K562 (cell line): ENCODE measurements around the gene UBASH3A. TPM values are rescaled to one million over a fixed set of nuclear protein-coding genes. Genes with fewer than 3 reads are reported as not detected.

Source experiments
- ATAC-seq: fragments of 200-7000 bp; cut with Tn5 transposase; 3 replicates; pipeline ENCODE4 v1.9.1; 2020; ENCODE audit warnings: moderate library complexity
- BruUV-seq: library from RNA; stranded (reverse); fragments of 400-500 nt; replicated peaks from 2 replicates; lab custom pipeline; 2021; lab: Mats Ljungman, UMichigan
- CTCF ChIA-PET: fragments of 300-600 bp; formaldehyde crosslinking; extraction: SDS; loops from one replicate; lab custom pipeline; 2021; ENCODE audit warnings: low intra/inter-chr PET ratio; lab: Yijun Ruan, JAX
- POLR2A ChIA-PET: fragments of 300-600, 350-650 bp; sonication (Branson Sonifier 250); formaldehyde crosslinking; extraction: SDS; loops from one replicate; lab custom pipeline; 2021; ENCODE audit warnings: antibody characterized with exemption, inconsistent platforms; lab: Yijun Ruan, JAX
- DNase-seq, 4 experiments: peaks; one replicate each; pipeline versions ENCODE4 v3.0.0 to v3.0.0-alpha.2; 2011 to 2018; ENCODE audit warnings: low spot score in 3 of 4, mixed read lengths in 3 of 4; ENCODE audit errors: extremely low read depth in 1 of 4
- FAIRE-seq: peaks from 2 replicates; lab custom pipeline; 2011; peaks lifted over from hg19 to GRCh38; lab: Jason Lieb, UNC
- H2AFZ ChIP-seq: 2 replicates; pipeline ENCODE4 v1.6.0; 2011; ENCODE audit warnings: low read depth, low read length, control low read depth, inconsistent platforms
- H3K27ac ChIP-seq: fragments of 200-600 bp; 3 replicates; pipeline ENCODE4 v1.8.0; 2011; ENCODE audit warnings: low read depth, mild to moderate bottlenecking, control low read depth, inconsistent platforms, low read length, moderate library complexity, mixed read lengths; ENCODE audit errors: extremely low read depth
- H3K27me3 ChIP-seq, 2 experiments: fragments of 300-600 bp in 1 of 2; 2 replicates in 1 of 2; 3 replicates in 1 of 2; pipeline versions ENCODE4 v1.6.0 to v1.8.0; 2011; ENCODE audit warnings: inconsistent platforms in 2 of 2, low read length in 2 of 2, mild to moderate bottlenecking in 1 of 2, mixed read lengths in 1 of 2, moderate library complexity in 1 of 2; ENCODE audit not compliant: control insufficient read depth in 2 of 2, insufficient read depth in 2 of 2
- H3K36me3 ChIP-seq: fragments of 300-600 bp; 3 replicates; pipeline ENCODE4 v1.8.0; 2011; ENCODE audit warnings: mild to moderate bottlenecking, low read length, inconsistent platforms; ENCODE audit not compliant: control insufficient read depth, insufficient read depth
- H3K4me1 ChIP-seq, 2 experiments: fragments of 200-600 bp in 1 of 2; replicated peaks in 1 of 2; 2 replicates in 1 of 2; 3 replicates in 1 of 2; pipeline versions ENCODE4 v1.5.1 to v1.8.0; 2011; ENCODE audit warnings: inconsistent platforms in 2 of 2, low read length in 2 of 2, mild to moderate bottlenecking in 1 of 2, mixed read lengths in 1 of 2, moderate library complexity in 1 of 2; ENCODE audit not compliant: control insufficient read depth in 2 of 2, insufficient read depth in 2 of 2
- H3K4me2 ChIP-seq: 2 replicates; pipeline ENCODE4 v1.6.1; 2011; ENCODE audit warnings: low read length, control low read depth, inconsistent platforms, mixed read lengths; ENCODE audit not compliant: insufficient read depth
- H3K4me3 ChIP-seq: fragments of 200-600 bp; sonication (generic), shearing (Covaris generic); 2 replicates; pipeline ENCODE4 v1.5.1; 2016; ENCODE audit warnings: control low read depth, inconsistent platforms
- H3K79me2 ChIP-seq: fragments of 200-600 bp; 3 replicates; pipeline ENCODE4 v1.8.0; 2011; ENCODE audit warnings: low read length, inconsistent platforms; ENCODE audit not compliant: control insufficient read depth, insufficient read depth
- H3K9ac ChIP-seq, 2 experiments: 2 replicates each; pipeline versions ENCODE4 v1.6.0 to v1.6.1; 2011; ENCODE audit warnings: low read depth in 2 of 2, low read length in 2 of 2, control low read depth in 1 of 2, inconsistent platforms in 1 of 2, mild to moderate bottlenecking in 1 of 2, mixed read lengths in 1 of 2; ENCODE audit not compliant: insufficient read depth in 1 of 2
- H3K9me1 ChIP-seq: one replicate; pipeline ENCODE4 v1.6.0; 2011; ENCODE audit warnings: inconsistent platforms, mild to moderate bottlenecking, low read length, moderate library complexity; ENCODE audit not compliant: control insufficient read depth, insufficient read depth
- H3K9me3 ChIP-seq: replicated peaks from 2 replicates; pipeline ENCODE4 v1.5.1; 2011; ENCODE audit warnings: low read depth, low read length, inconsistent platforms; ENCODE audit not compliant: control insufficient read depth, insufficient read depth
- H4K20me1 ChIP-seq: replicated peaks from 2 replicates; pipeline ENCODE4 v1.6.1; 2011; ENCODE audit warnings: low read length, inconsistent platforms, mixed read lengths; ENCODE audit not compliant: control insufficient read depth, insufficient read depth
- FOXA3 ChIP-seq, 2 experiments: fragments of 450-650 bp in 1 of 2; sonication (generic) in 1 of 2; formaldehyde crosslinking; IDR thresholded peaks in 1 of 2; conservative IDR thresholded peaks in 1 of 2; 2 replicates each; pipeline versions ENCODE4 v1.4.0 to v1.8.0; 2020 to 2022; ENCODE audit warnings: mild to moderate bottlenecking in 2 of 2, missing genetic modification reagents in 1 of 2
- HDAC2 ChIP-seq: fragments of 450-650 bp; IDR thresholded peaks from 2 replicates; pipeline ENCODE4 v1.6.1; 2016; ENCODE audit warnings: mild to moderate bottlenecking
- HMG20B ChIP-seq: fragments of 250-450 bp; sonication (Bioruptor Pico); IDR thresholded peaks from 2 replicates; pipeline ENCODE4 v1.5.0; 2021; ENCODE audit warnings: mild to moderate bottlenecking
- MCM7 ChIP-seq, 2 experiments: fragments of 450-650 bp; IDR thresholded peaks; 2 replicates each; pipeline ENCODE4 v1.6.1; 2016 to 2018
- NRF1 ChIP-seq, 2 experiments: fragments of 450-650 bp; IDR thresholded peaks in 1 of 2; conservative IDR thresholded peaks in 1 of 2; 2 replicates each; pipeline ENCODE4 v1.6.1; 2014; ENCODE audit warnings: mild to moderate bottlenecking in 2 of 2
- TEAD1 ChIP-seq, 2 experiments: fragments of 450-650 bp in 1 of 2; sonication (generic) in 1 of 2; formaldehyde crosslinking; IDR thresholded peaks; 2 replicates each; pipeline versions ENCODE4 v1.4.0 to v1.8.0; 2020 to 2022; ENCODE audit warnings: mild to moderate bottlenecking in 2 of 2, missing genetic modification reagents in 1 of 2
- U2AF1 ChIP-seq: fragments of 200-400 bp; formaldehyde crosslinking; optimal IDR thresholded peaks from 2 replicates; pipeline ENCODE3; 2017; ENCODE audit warnings: mild to moderate bottlenecking, low read depth, low read length, moderate library complexity
- ZNF143 ChIP-seq: sonication (generic); formaldehyde crosslinking; IDR thresholded peaks from 2 replicates; pipeline ENCODE4 v1.9.0; 2022; ENCODE audit warnings: mild to moderate bottlenecking, missing genetic modification reagents
- ZNF212 ChIP-seq: fragments of 450-650 bp; formaldehyde crosslinking; IDR thresholded peaks from 2 replicates; pipeline ENCODE4 v1.4.0; 2020; ENCODE audit warnings: mild to moderate bottlenecking
- WGBS: fragments of 100-300 bp; shearing (Covaris generic); methylation state at CpG from one replicate; pipeline ENCODE4 v1.1.6; 2016; ENCODE audit warnings: low coverage, mixed read lengths; ENCODE audit not compliant: insufficient coverage; ENCODE audit errors: missing lambda C conversion rate; 5-methylcytosine and 5-hydroxymethylcytosine counted together
- in situ Hi-C: fragments of 300-500 bp; cut with MboI; formaldehyde crosslinking; loops from 4 replicates; pipeline ENCODE4 v1.15.0; 2018; ENCODE audit warnings: inconsistent platforms, mixed read lengths
- intact Hi-C: fragments of 100-400 bp; cut with micrococcal nuclease; formaldehyde crosslinking; loops from 2 replicates; pipeline ENCODE4 v1.14.2; 2022
- polyA plus RNA-seq, 8 experiments: library from polyadenylated mRNA; depleted of rRNA in 4 of 8; stranded (reverse) in 5 of 8; unstranded in 3 of 8; fragments of >200 nt; fragmentation: Nextera tagmentation in 2 of 8; fragmentation: Illumina TruSeq in 1 of 8; extraction: Ambion mirVana in 2 of 8; extraction: Trizol in 1 of 8; gene quantifications; 2 replicates each; pipeline versions ENCODE4 v1.2.1 to v1.2.3, GENCODE V29; 2011 to 2014; ENCODE audit warnings: inconsistent platforms in 1 of 8, missing spikeins in 1 of 8
- total RNA-seq, 7 experiments: library from RNA; depleted of rRNA in 6 of 7; stranded (reverse); fragments of >200 nt in 6 of 7; fragmentation: Illumina TruSeq in 2 of 7; extraction: Trizol in 2 of 7; gene quantifications; 2 replicates each; pipeline versions ENCODE4 v1.2.1 to v1.2.3, GENCODE V29; 2011 to 2021; ENCODE audit warnings: low replicate concordance in 1 of 7
- TF ChIP-seq, protein P1 (sequence below): sonication (generic); formaldehyde crosslinking; IDR thresholded peaks from 2 replicates; pipeline ENCODE4 v1.8.0; 2022; ENCODE audit warnings: missing genetic modification reagents, mild to moderate bottlenecking, borderline replicate concordance
- TF ChIP-seq, protein P2 (sequence below): sonication (generic); formaldehyde crosslinking; IDR thresholded peaks from 2 replicates; pipeline ENCODE4 v1.8.1; 2023; ENCODE audit warnings: missing genetic modification reagents, mild to moderate bottlenecking, borderline replicate concordance
- TF ChIP-seq, protein P3 (sequence below): fragments of 450-650 bp; formaldehyde crosslinking; conservative IDR thresholded peaks from 2 replicates; pipeline ENCODE4 v1.4.0; 2022; ENCODE audit warnings: mild to moderate bottlenecking, missing genetic modification characterization
- TF ChIP-seq, protein P4 (sequence below): sonication (generic); formaldehyde crosslinking; IDR thresholded peaks from 2 replicates; pipeline ENCODE4 v1.8.0; 2022; ENCODE audit warnings: missing genetic modification reagents, mild to moderate bottlenecking, moderate library complexity, borderline replicate concordance

Gene UBASH3A
- total and polyA plus RNA-seq, 9 of the 15 experiments (the other 6 are each of a cell fraction or from before 2014, with no cell fraction given): 0.23 to 1.8 (median 1.1) TPM

DNA sequence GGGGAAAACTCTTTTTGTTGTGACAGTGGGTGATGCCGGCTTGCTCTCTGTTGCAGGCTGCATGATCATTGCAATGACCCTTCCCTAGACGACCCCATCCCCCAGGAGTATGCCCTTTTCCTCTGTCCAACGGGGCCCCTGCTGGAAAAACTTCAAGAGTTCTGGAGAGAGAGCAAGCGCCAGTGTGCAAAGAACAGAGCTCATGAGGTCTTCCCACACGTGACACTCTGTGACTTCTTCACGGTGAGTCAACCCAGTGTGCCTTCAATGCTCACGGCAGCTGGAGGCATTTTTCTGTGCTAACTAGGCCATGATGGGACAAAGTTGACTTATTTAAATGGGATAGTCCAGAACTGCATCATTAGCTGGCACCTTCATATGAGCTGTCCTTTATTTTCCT is 5.7 kb downstream of the UBASH3A start:
- in situ Hi-C loops: no loop called here
- Histone ChIP-seq H2AFZ (no peak overlapping the region), H3K4me3 (no peak overlapping the region), H3K4me1 (peaks cover 8 to 31% of the 10 kb centered on the region in 2 experiments; a peak in 4 of 5 replicates), H3K36me3 (peaks cover 4% of the 10 kb centered on the region; the same call in 2 of the 3 replicates), H3K79me2 (no peaks in the 10 kb centered on the region), H3K4me2 (no peak overlapping the region), H3K9me3 (no peaks in the 10 kb centered on the region), H3K9ac (no peak overlapping the region), H4K20me1 (no peaks in the 10 kb centered on the region; the same call in 1 of the 2 replicates), H3K27me3 (no peaks in the 10 kb centered on the region), H3K9me1 (peaks cover 3% of the 10 kb centered on the region), H3K27ac (no peak overlapping the region)
- FAIRE-seq (no peak), DNase-seq (no peak), ATAC-seq (no peak)
- POLR2A ChIA-PET: no interaction called here
- intact Hi-C loops: no loop called here
- no TSS peak for BruUV-seq
- WGBS: 53% methylated on average over 7 of the region's 7 CpGs
- CTCF ChIA-PET: no interaction called here
- TF ChIP-seq, protein P1, sequence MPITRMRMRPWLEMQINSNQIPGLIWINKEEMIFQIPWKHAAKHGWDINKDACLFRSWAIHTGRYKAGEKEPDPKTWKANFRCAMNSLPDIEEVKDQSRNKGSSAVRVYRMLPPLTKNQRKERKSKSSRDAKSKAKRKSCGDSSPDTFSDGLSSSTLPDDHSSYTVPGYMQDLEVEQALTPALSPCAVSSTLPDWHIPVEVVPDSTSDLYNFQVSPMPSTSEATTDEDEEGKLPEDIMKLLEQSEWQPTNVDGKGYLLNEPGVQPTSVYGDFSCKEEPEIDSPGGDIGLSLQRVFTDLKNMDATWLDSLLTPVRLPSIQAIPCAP (CRISPR knock-in tag): no peak
- TF ChIP-seq HMG20B (CRISPR knock-in tag) (no peak), TEAD1 (CRISPR knock-in tag; IDR thresholded peaks at IDR 0.05) (no peak), HDAC2 (no peak), FOXA3 (CRISPR knock-in tag; conservative IDR thresholded peaks at IDR 0.05 in 1 of 2, IDR thresholded peaks at IDR 0.05 in 1 of 2) (no peak), ZNF212 (CRISPR knock-in tag) (no peak), U2AF1 (no peak), MCM7 (IDR thresholded peaks at IDR 0.05) (no peak), ZNF143 (CRISPR knock-in tag) (no peak), NRF1 (conservative IDR thresholded peaks at IDR 0.05 in 1 of 2, IDR thresholded peaks at IDR 0.05 in 1 of 2) (no peak)
- TF ChIP-seq, protein P2, sequence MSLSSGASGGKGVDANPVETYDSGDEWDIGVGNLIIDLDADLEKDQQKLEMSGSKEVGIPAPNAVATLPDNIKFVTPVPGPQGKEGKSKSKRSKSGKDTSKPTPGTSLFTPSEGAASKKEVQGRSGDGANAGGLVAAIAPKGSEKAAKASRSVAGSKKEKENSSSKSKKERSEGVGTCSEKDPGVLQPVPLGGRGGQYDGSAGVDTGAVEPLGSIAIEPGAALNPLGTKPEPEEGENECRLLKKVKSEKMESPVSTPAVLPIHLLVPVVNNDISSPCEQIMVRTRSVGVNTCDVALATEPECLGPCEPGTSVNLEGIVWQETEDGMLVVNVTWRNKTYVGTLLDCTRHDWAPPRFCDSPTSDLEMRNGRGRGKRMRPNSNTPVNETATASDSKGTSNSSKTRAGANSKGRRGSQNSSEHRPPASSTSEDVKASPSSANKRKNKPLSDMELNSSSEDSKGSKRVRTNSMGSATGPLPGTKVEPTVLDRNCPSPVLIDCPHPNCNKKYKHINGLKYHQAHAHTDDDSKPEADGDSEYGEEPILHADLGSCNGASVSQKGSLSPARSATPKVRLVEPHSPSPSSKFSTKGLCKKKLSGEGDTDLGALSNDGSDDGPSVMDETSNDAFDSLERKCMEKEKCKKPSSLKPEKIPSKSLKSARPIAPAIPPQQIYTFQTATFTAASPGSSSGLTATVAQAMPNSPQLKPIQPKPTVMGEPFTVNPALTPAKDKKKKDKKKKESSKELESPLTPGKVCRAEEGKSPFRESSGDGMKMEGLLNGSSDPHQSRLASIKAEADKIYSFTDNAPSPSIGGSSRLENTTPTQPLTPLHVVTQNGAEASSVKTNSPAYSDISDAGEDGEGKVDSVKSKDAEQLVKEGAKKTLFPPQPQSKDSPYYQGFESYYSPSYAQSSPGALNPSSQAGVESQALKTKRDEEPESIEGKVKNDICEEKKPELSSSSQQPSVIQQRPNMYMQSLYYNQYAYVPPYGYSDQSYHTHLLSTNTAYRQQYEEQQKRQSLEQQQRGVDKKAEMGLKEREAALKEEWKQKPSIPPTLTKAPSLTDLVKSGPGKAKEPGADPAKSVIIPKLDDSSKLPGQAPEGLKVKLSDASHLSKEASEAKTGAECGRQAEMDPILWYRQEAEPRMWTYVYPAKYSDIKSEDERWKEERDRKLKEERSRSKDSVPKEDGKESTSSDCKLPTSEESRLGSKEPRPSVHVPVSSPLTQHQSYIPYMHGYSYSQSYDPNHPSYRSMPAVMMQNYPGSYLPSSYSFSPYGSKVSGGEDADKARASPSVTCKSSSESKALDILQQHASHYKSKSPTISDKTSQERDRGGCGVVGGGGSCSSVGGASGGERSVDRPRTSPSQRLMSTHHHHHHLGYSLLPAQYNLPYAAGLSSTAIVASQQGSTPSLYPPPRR (CRISPR knock-in tag): no peak
- TF ChIP-seq, protein P3, sequence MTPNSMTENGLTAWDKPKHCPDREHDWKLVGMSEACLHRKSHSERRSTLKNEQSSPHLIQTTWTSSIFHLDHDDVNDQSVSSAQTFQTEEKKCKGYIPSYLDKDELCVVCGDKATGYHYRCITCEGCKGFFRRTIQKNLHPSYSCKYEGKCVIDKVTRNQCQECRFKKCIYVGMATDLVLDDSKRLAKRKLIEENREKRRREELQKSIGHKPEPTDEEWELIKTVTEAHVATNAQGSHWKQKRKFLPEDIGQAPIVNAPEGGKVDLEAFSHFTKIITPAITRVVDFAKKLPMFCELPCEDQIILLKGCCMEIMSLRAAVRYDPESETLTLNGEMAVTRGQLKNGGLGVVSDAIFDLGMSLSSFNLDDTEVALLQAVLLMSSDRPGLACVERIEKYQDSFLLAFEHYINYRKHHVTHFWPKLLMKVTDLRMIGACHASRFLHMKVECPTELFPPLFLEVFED (CRISPR knock-in tag): no peak
- TF ChIP-seq, protein P4, sequence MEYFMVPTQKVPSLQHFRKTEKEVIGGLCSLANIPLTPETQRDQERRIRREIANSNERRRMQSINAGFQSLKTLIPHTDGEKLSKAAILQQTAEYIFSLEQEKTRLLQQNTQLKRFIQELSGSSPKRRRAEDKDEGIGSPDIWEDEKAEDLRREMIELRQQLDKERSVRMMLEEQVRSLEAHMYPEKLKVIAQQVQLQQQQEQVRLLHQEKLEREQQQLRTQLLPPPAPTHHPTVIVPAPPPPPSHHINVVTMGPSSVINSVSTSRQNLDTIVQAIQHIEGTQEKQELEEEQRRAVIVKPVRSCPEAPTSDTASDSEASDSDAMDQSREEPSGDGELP (CRISPR knock-in tag): no peak
